ENCODE data around the gene SLC4A5. TPM values are rescaled to one million over a fixed set of nuclear protein-coding genes. Genes with fewer than 3 reads are reported as not detected.
"Not testable (repeated sequence)": the region's sequence is repeated elsewhere in the genome, so short reads cannot be mapped to it uniquely, and the experiment has no call there.

SLC4A5 gene
- total and polyA plus RNA-seq, 2 experiments from 2014 or later: 1.5 to 9.0 TPM

- no peak overlapping the region for H3K4me3 ChIP-seq
- H3K9me3 ChIP-seq (ENCODE audit: low read depth): no peaks in the 10 kb centered on the region
- TF ChIP-seq, protein P1, sequence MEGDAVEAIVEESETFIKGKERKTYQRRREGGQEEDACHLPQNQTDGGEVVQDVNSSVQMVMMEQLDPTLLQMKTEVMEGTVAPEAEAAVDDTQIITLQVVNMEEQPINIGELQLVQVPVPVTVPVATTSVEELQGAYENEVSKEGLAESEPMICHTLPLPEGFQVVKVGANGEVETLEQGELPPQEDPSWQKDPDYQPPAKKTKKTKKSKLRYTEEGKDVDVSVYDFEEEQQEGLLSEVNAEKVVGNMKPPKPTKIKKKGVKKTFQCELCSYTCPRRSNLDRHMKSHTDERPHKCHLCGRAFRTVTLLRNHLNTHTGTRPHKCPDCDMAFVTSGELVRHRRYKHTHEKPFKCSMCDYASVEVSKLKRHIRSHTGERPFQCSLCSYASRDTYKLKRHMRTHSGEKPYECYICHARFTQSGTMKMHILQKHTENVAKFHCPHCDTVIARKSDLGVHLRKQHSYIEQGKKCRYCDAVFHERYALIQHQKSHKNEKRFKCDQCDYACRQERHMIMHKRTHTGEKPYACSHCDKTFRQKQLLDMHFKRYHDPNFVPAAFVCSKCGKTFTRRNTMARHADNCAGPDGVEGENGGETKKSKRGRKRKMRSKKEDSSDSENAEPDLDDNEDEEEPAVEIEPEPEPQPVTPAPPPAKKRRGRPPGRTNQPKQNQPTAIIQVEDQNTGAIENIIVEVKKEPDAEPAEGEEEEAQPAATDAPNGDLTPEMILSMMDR (IDR thresholded peaks at IDR 0.05; ENCODE audit: low read depth, low read length): no peak
- H3K27me3 ChIP-seq: no peaks in the 10 kb centered on the region
- H3K4me1 ChIP-seq (ENCODE audit: low read depth): peaks cover 1% of the 10 kb centered on the region
- no peaks in the 10 kb centered on the region for H3K36me3 ChIP-seq
- H3K27ac ChIP-seq: no peak overlapping the region
- no peak for DNase-seq (ENCODE audit: low read depth in 1 of 2, low spot score in 1 of 2)
These were observed 148.4 kb downstream of the SLC4A5 start for GRCh38 chr2:74194799-74195198.

- TF ChIP-seq, protein P1 (IDR thresholded peaks at IDR 0.05; ENCODE audit: low read depth, low read length): no peak
- H3K4me1 ChIP-seq (ENCODE audit: low read depth): no peaks in the 10 kb centered on the region
- no peaks in the 10 kb centered on the region for H3K27me3 ChIP-seq
- no peaks in the 10 kb centered on the region for H3K9me3 ChIP-seq (ENCODE audit: low read depth)
- H3K4me3 ChIP-seq: no peak overlapping the region
- H3K27ac ChIP-seq: no peak overlapping the region
- DNase-seq (ENCODE audit: low read depth in 1 of 2, low spot score in 1 of 2): no peak
- no peaks in the 10 kb centered on the region for H3K36me3 ChIP-seq
These were observed 151.4 kb downstream of the SLC4A5 start for GRCh38 chr2:74191596-74192380.

GRCh38 chr2:74188696-74189095, 154.5 kb downstream of the SLC4A5 start:
- Histone ChIP-seq H3K27me3 (no peaks in the 10 kb centered on the region), H3K27ac (no peak overlapping the region), H3K9me3 (ENCODE audit: low read depth) (no peaks in the 10 kb centered on the region), H3K36me3 (no peaks in the 10 kb centered on the region), H3K4me1 (ENCODE audit: low read depth) (no peaks in the 10 kb centered on the region), H3K4me3 (no peak overlapping the region)
- TF ChIP-seq, protein P1 (IDR thresholded peaks at IDR 0.05; ENCODE audit: low read depth, low read length): no peak
- DNase-seq (ENCODE audit: low read depth in 1 of 2, low spot score in 1 of 2): no peak

DNA sequence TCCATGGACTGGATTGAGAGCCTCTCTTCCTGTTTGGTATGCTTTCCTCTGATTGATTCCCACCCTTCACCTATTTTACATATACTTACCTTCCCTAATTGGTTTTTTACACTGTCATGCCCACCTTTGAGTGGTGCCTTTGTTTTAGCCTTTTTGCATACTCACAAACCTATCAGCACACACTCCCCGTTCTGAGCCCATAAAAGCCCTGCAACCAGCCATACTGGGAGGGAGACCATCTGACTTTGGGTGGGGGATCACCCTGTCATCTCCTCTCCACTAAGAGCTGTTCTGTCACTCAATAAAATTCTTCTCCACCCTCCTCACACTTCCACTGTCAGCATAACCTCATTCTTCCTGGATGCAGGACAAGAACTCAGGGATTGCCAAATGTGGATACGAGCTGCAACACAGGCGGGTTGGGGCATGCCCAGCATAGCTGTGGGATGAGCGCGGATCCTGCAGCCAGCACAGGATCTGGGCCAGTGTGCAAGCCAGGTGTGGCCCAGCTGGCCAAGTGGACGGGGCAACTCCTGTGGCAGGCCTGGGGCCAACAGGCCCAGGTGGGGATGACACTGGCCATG, 155.1 kb downstream of the SLC4A5 start:
- DNase-seq (ENCODE audit: low read depth in 1 of 2, low spot score in 1 of 2): peak in 1 of 2 donors; percentile 63
- no peaks in the 10 kb centered on the region for H3K9me3 ChIP-seq (ENCODE audit: low read depth)
- H3K36me3 ChIP-seq: no peaks in the 10 kb centered on the region
- no peak overlapping the region for H3K27ac ChIP-seq
- H3K4me3 ChIP-seq: no peak overlapping the region
- TF ChIP-seq, protein P1 (IDR thresholded peaks at IDR 0.05; ENCODE audit: low read depth, low read length): no peak
- H3K27me3 ChIP-seq: no peaks in the 10 kb centered on the region
- H3K4me1 ChIP-seq (ENCODE audit: low read depth): no peaks in the 10 kb centered on the region

DNA sequence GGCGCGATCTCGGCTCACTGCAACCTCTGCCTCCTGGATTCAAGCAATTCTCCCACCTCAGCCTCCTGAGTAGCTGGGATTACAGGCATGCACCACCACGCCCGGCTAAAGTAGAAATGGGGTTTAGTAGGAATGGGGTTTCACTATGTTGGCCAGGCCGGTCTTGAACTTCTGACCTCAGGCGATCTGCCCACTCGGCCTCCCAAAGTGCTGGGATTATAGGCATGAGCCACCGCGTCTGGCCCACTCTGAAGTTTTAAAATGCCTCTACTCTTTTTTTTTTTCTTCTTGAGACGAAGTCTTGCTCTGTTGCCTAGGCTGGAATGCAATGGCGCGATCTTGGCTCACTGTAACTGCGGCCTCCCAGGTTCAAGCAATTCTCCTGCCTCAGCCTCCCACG, 156.5 kb downstream of the SLC4A5 start:
- DNase-seq (ENCODE audit: low read depth in 1 of 2, low spot score in 1 of 2); H3K27me3 ChIP-seq; H3K4me3 ChIP-seq; H3K27ac ChIP-seq; H3K4me1 ChIP-seq (ENCODE audit: low read depth); H3K9me3 ChIP-seq (ENCODE audit: low read depth); H3K36me3 ChIP-seq: not testable (repeated sequence)

- TF ChIP-seq, protein P1 (IDR thresholded peaks at IDR 0.05; ENCODE audit: low read depth, low read length): no peak
- no peaks in the 10 kb centered on the region for H3K9me3 ChIP-seq (ENCODE audit: low read depth)
- H3K27me3 ChIP-seq: no peaks in the 10 kb centered on the region
- no peak overlapping the region for H3K27ac ChIP-seq
- no peak overlapping the region for H3K4me3 ChIP-seq
- H3K4me1 ChIP-seq (ENCODE audit: low read depth): no peaks in the 10 kb centered on the region
- DNase-seq (ENCODE audit: low read depth in 1 of 2, low spot score in 1 of 2): no peak
- H3K36me3 ChIP-seq: no peaks in the 10 kb centered on the region
These were observed 157.2 kb downstream of the SLC4A5 start for GRCh38 chr2:74186038-74186437.
